H1 (cell line): ENCODE measurements around the gene LIMS1. TPM values are rescaled to one million over a fixed set of nuclear protein-coding genes. Genes with fewer than 3 reads are reported as not detected.

Source experiments
- RBBP5 ChIP-seq: IDR thresholded peaks from 2 replicates; pipeline ENCODE4 v1.7.1; 2012; ENCODE audit warnings: low read depth, mild to moderate bottlenecking, inconsistent platforms, low read length, moderate library complexity, borderline replicate concordance
- SP1 ChIP-seq: IDR thresholded peaks from 2 replicates; pipeline ENCODE4 v1.6.1; 2011; ENCODE audit warnings: low read depth, low read length
- TAF1 ChIP-seq: IDR thresholded peaks from 2 replicates; pipeline ENCODE4 v1.6.1; 2011; ENCODE audit warnings: mild to moderate bottlenecking, low read depth, low read length
- polyA plus RNA-seq, 7 experiments: library from polyadenylated mRNA; depleted of rRNA in 3 of 7; stranded (reverse) in 5 of 7; unstranded in 2 of 7; fragments of >200 nt in 5 of 7; fragments of 200-250 nt in 2 of 7; gene quantifications; 1 replicate in 5 of 7; 2 replicates in 1 of 7; 4 replicates in 1 of 7; pipeline versions ENCODE4 v1.2.1 to v1.2.3, GENCODE V29; 2011 to 2013; ENCODE audit warnings: missing spikeins in 2 of 7, mixed read lengths in 2 of 7
- total RNA-seq: library from RNA; stranded (reverse); fragmentation: NEBNext Ultra II Directional; extraction: Animal tissue kit (Norgen Biotek cat#: 25700); gene quantifications from 2 replicates; pipeline ENCODE4 v1.2.1, GENCODE V29; 2021

Gene LIMS1
- total and polyA plus RNA-seq, 2 of the 8 experiments (the other 6 are each of a cell fraction or from before 2014, with no cell fraction given) = 24.1 to 36.7 TPM

DNA sequence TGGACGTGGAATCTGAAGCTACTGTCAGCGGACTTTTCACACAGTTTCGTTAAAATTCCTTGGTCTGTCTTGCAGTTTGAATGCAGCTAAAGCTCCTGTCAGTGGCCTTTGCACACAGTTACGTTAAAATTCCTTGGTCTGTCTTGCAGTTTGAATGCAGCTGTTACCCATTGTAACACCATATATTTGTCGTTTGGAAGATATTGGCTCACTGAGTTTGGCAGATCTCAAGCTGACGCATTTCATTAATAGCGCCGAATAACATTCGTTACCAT lies 1.0 kb downstream of the LIMS1 start (continued):
- TF ChIP-seq TAF1 (no peak), SP1 (no peak), RBBP5 (no peak)
- TF ChIP-seq, all 59 proteins: peak for 0
